IMR-90 (cell line): ENCODE results near the gene ARL14EPL. TPM values are rescaled to one million over a fixed set of nuclear protein-coding genes. Genes with fewer than 3 reads are reported as not detected.

Source experiments
- ATAC-seq: fragments of 200-7000 bp; cut with Tn5 transposase; 2 replicates; pipeline ENCODE4 v1.9.1; 2020; ENCODE audit warnings: low read depth, mild to moderate bottlenecking, moderate library complexity
- BruUV-seq: library from RNA; stranded (reverse); fragments of 400-500 nt; replicated peaks from 2 replicates; lab custom pipeline; 2021; lab: Mats Ljungman, UMichigan
- CTCF ChIA-PET: fragments of 300-600 bp; formaldehyde crosslinking; extraction: SDS; loops from one replicate; lab custom pipeline; 2021; ENCODE audit warnings: antibody characterized with exemption; lab: Yijun Ruan, JAX
- POLR2A ChIA-PET: fragments of 300-600 bp; sonication (Branson Sonifier 250); formaldehyde crosslinking; loops from one replicate; lab custom pipeline; 2022; ENCODE audit warnings: antibody characterized with exemption; ENCODE audit not compliant: unreplicated experiment; lab: Charles Lee
- DNase-seq: peaks from one replicate; pipeline ENCODE4 v3.0.0; 2013
- H2AFZ ChIP-seq: replicated peaks from 2 replicates; pipeline ENCODE3; 2013; ENCODE audit warnings: low read length, mild to moderate bottlenecking; ENCODE audit not compliant: poor library complexity
- H2AK5ac ChIP-seq: 2 replicates; pipeline ENCODE4 v1.6.1; 2013; ENCODE audit warnings: low read depth, low read length, inconsistent platforms
- H2AK9ac ChIP-seq: replicated peaks from 2 replicates; pipeline ENCODE3; 2013; ENCODE audit warnings: mild to moderate bottlenecking, low read depth, low read length, moderate library complexity; ENCODE audit not compliant: poor library complexity
- H2BK120ac ChIP-seq: 2 replicates; pipeline ENCODE4 v1.6.1; 2013; ENCODE audit warnings: low read depth, low read length, inconsistent platforms
- H2BK15ac ChIP-seq: 3 replicates; pipeline ENCODE4 v1.6.1; 2013; ENCODE audit warnings: low read depth, low read length, inconsistent platforms
- H2BK20ac ChIP-seq: 2 replicates; pipeline ENCODE4 v1.6.1; 2013; ENCODE audit warnings: low read depth, mild to moderate bottlenecking, inconsistent platforms, low read length, moderate library complexity
- H2BK5ac ChIP-seq: 2 replicates; pipeline ENCODE4 v1.6.1; 2013; ENCODE audit warnings: mild to moderate bottlenecking, low read depth, low read length, inconsistent platforms; ENCODE audit not compliant: poor library complexity, severe bottlenecking
- H3K14ac ChIP-seq: replicated peaks from 2 replicates; pipeline ENCODE4 v1.6.1; 2013; ENCODE audit warnings: low read depth, low read length, inconsistent platforms
- H3K18ac ChIP-seq: 2 replicates; pipeline ENCODE4 v1.6.1; 2013; ENCODE audit warnings: low read depth, low read length, control low read depth
- H3K23ac ChIP-seq: 2 replicates; pipeline ENCODE4 v1.6.1; 2013; ENCODE audit warnings: low read depth, low read length, inconsistent platforms
- H3K27ac ChIP-seq: 2 replicates; pipeline ENCODE4 v1.5.1; 2013; ENCODE audit warnings: mild to moderate bottlenecking, control low read depth, low read length; ENCODE audit not compliant: insufficient read depth
- H3K27me3 ChIP-seq: 2 replicates; pipeline ENCODE4 v1.6.1; 2013; ENCODE audit warnings: low read length; ENCODE audit not compliant: control insufficient read depth, insufficient read depth
- H3K36me3 ChIP-seq: 2 replicates; pipeline ENCODE4 v1.6.1; 2013; ENCODE audit warnings: low read length, mixed read lengths; ENCODE audit not compliant: control insufficient read depth, insufficient read depth
- H3K4ac ChIP-seq: 2 replicates; pipeline ENCODE4 v1.6.1; 2013; ENCODE audit warnings: low read depth, low read length, inconsistent platforms
- H3K4me1 ChIP-seq: 2 replicates; pipeline ENCODE4 v1.6.1; 2013; ENCODE audit warnings: low read length, mixed read lengths; ENCODE audit not compliant: control insufficient read depth, insufficient read depth
- H3K4me2 ChIP-seq: 2 replicates; pipeline ENCODE4 v1.6.1; 2013; ENCODE audit warnings: low read depth, mild to moderate bottlenecking, control low read depth, low read length, moderate library complexity
- H3K4me3 ChIP-seq: 2 replicates; pipeline ENCODE4 v1.5.1; 2013; ENCODE audit warnings: low read depth, mild to moderate bottlenecking, control low read depth, low read length, moderate library complexity; ENCODE audit not compliant: insufficient read depth
- H3K56ac ChIP-seq: 2 replicates; pipeline ENCODE4 v1.6.1; 2013; ENCODE audit warnings: low read length, inconsistent platforms; ENCODE audit not compliant: insufficient read depth; ENCODE audit errors: extremely low read depth
- H3K79me1 ChIP-seq, 2 experiments: 2 replicates each; pipeline ENCODE4 v1.6.1; 2013; ENCODE audit warnings: low read length in 2 of 2, inconsistent platforms in 1 of 2, low read depth in 1 of 2
- H3K9ac ChIP-seq: 2 replicates; pipeline ENCODE4 v1.6.1; 2013; ENCODE audit warnings: low read depth, low read length, control low read depth
- H3K9me1 ChIP-seq: 2 replicates; pipeline ENCODE4 v1.6.1; 2013; ENCODE audit warnings: low read length, inconsistent platforms; ENCODE audit not compliant: insufficient read depth
- H3K9me3 ChIP-seq: 2 replicates; pipeline ENCODE4 v1.6.1; 2013; ENCODE audit warnings: low read length; ENCODE audit not compliant: control insufficient read depth, insufficient read depth
- H4K20me1 ChIP-seq: 2 replicates; pipeline ENCODE4 v1.6.1; 2013; ENCODE audit warnings: low read length, inconsistent platforms; ENCODE audit not compliant: insufficient read depth
- H4K5ac ChIP-seq: 2 replicates; pipeline ENCODE4 v1.6.1; 2013; ENCODE audit warnings: mild to moderate bottlenecking, low read depth, low read length, control low read depth
- H4K8ac ChIP-seq, 2 experiments: 2 replicates each; pipeline ENCODE4 v1.6.1; 2013; ENCODE audit warnings: low read depth in 2 of 2, low read length in 2 of 2, control low read depth in 1 of 2, inconsistent platforms in 1 of 2
- H4K91ac ChIP-seq: 2 replicates; pipeline ENCODE4 v1.6.1; 2013; ENCODE audit warnings: low read depth, low read length, inconsistent platforms; ENCODE audit not compliant: insufficient read depth
- BHLHE40 ChIP-seq: fragments of 150-350 bp; IDR thresholded peaks from 2 replicates; pipeline ENCODE4 v1.6.1; 2016; ENCODE audit warnings: mild to moderate bottlenecking, low read depth, low read length
- CEBPB ChIP-seq: IDR thresholded peaks from 2 replicates; pipeline ENCODE4 v1.6.1; 2012; ENCODE audit warnings: low read depth, low read length, improper control_type of control experiment
- CHD1 ChIP-seq: IDR thresholded peaks from 2 replicates; pipeline ENCODE4 v1.6.1; 2012; ENCODE audit warnings: low read depth, low read length, improper control_type of control experiment
- ELK1 ChIP-seq: fragments of 150-350 bp; IDR thresholded peaks from 2 replicates; pipeline ENCODE4 v1.6.1; 2016; ENCODE audit warnings: low read depth, mild to moderate bottlenecking, low read length, moderate library complexity, borderline replicate concordance
- FOS ChIP-seq: fragments of 150-350 bp; IDR thresholded peaks from 2 replicates; pipeline ENCODE4 v1.6.1; 2016; ENCODE audit warnings: low read depth, low read length
- MAFK ChIP-seq: IDR thresholded peaks from 2 replicates; pipeline ENCODE4 v1.6.1; 2012; ENCODE audit warnings: low read depth, low read length, improper control_type of control experiment
- MXI1 ChIP-seq: IDR thresholded peaks from 2 replicates; pipeline ENCODE4 v1.6.1; 2012; ENCODE audit warnings: low read depth, mild to moderate bottlenecking, low read length, moderate library complexity, borderline replicate concordance
- NFE2L2 ChIP-seq: fragments of 150-350 bp; IDR thresholded peaks from 2 replicates; pipeline ENCODE4 v1.6.1; 2016; ENCODE audit warnings: low read depth, mild to moderate bottlenecking, low read length
- POLR2A ChIP-seq: IDR thresholded peaks from 2 replicates; pipeline ENCODE4 v1.6.1; 2012; ENCODE audit warnings: mild to moderate bottlenecking, low read depth, low read length
- RAD21 ChIP-seq: IDR thresholded peaks from 2 replicates; pipeline ENCODE4 v1.6.1; 2012; ENCODE audit warnings: low read length, improper control_type of control experiment
- RCOR1 ChIP-seq: IDR thresholded peaks from 2 replicates; pipeline ENCODE4 v1.6.1; 2012; ENCODE audit warnings: mild to moderate bottlenecking, low read length, improper control_type of control experiment; ENCODE audit not compliant: insufficient replicate concordance
- RFX5 ChIP-seq: IDR thresholded peaks from 2 replicates; pipeline ENCODE4 v1.8.0; 2012; ENCODE audit warnings: low read depth, mild to moderate bottlenecking, low read length, moderate library complexity
- USF2 ChIP-seq: fragments of 150-350 bp; IDR thresholded peaks from 2 replicates; pipeline ENCODE4 v1.6.1; 2017; ENCODE audit warnings: mild to moderate bottlenecking, antibody characterized with exemption, low read length, low read depth
- dilution Hi-C: fragments of 300-500 bp; cut with HindIII; formaldehyde crosslinking; loops from one replicate; pipeline ENCODE4 v1.14.3; 2018; ENCODE audit warnings: low sequenced_read_pairs; ENCODE audit not compliant: unreplicated experiment
- in situ Hi-C: fragments of 300-500 bp; cut with MboI; formaldehyde crosslinking; loops from 3 replicates; pipeline ENCODE4 v1.14.3; 2019; ENCODE audit warnings: low sequenced_read_pairs, inconsistent platforms, mixed read lengths
- intact Hi-C: fragments of 100-400 bp; cut with micrococcal nuclease; formaldehyde crosslinking; loops from 2 replicates; pipeline ENCODE4 v1.10.0; 2022
- polyA plus RNA-seq, 3 experiments: library from polyadenylated mRNA; depleted of rRNA; stranded (reverse); fragments of >200 nt; gene quantifications; 2 replicates each; pipeline ENCODE4 v1.2.3, GENCODE V29; 2012; ENCODE audit warnings: low replicate concordance in 1 of 3
- total RNA-seq: library from RNA; depleted of rRNA; stranded (reverse); fragments of >200 nt; gene quantifications from 2 replicates; pipeline ENCODE4 v1.2.3, GENCODE V29; 2012
- TF ChIP-seq, protein P1 (sequence below): conservative IDR thresholded peaks from 2 replicates; pipeline ENCODE4 v1.5.1; 2012; ENCODE audit warnings: mild to moderate bottlenecking, low read depth, low read length, improper control_type of control experiment

Gene ARL14EPL
- total and polyA plus RNA-seq, 2 of the 4 experiments (the other 2 are of a cell fraction) = not detected

DNA sequence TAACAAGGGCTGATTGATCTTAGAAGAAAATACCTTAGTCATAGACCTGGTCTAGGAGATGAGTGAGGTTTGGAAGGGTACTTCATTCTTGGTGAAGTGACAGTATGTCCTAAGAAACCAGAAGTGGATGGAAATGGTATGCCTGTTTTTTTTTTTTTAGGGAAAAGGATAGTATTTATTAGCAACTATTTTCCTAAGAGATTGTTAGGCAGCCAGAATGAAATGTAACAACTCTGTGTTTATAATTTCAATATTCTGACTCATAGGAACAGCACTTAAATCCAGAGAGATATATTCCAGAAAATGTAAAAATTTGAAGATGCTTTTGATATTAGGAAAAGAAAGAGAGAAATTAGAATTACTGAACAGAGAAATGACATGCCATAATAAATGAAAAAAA is 21.2 kb upstream of the ARL14EPL start:
- H3K9me3 ChIP-seq = no peaks in the 10 kb centered on the region
- no peaks in the 10 kb centered on the region for H3K79me1 ChIP-seq
- H4K8ac ChIP-seq = no peak overlapping the region
- in situ Hi-C loops (no loop called here), intact Hi-C loops (no loop called here), dilution Hi-C loops (no loop called here)
- H4K5ac ChIP-seq = no peak overlapping the region
- H3K36me3 ChIP-seq = no peaks in the 10 kb centered on the region
- H4K20me1 ChIP-seq = no peaks in the 10 kb centered on the region
- H2AFZ ChIP-seq = no peak overlapping the region
- no peak overlapping the region for H3K4ac ChIP-seq
- no peak overlapping the region for H3K4me3 ChIP-seq
- peaks cover 1% of the 10 kb centered on the region; the same call in 1 of the 2 replicates for H3K4me1 ChIP-seq
- no peak overlapping the region for H3K23ac ChIP-seq
- H2BK5ac ChIP-seq = no peak overlapping the region
- no peak overlapping the region for H3K27ac ChIP-seq
- TF ChIP-seq, protein P1, sequence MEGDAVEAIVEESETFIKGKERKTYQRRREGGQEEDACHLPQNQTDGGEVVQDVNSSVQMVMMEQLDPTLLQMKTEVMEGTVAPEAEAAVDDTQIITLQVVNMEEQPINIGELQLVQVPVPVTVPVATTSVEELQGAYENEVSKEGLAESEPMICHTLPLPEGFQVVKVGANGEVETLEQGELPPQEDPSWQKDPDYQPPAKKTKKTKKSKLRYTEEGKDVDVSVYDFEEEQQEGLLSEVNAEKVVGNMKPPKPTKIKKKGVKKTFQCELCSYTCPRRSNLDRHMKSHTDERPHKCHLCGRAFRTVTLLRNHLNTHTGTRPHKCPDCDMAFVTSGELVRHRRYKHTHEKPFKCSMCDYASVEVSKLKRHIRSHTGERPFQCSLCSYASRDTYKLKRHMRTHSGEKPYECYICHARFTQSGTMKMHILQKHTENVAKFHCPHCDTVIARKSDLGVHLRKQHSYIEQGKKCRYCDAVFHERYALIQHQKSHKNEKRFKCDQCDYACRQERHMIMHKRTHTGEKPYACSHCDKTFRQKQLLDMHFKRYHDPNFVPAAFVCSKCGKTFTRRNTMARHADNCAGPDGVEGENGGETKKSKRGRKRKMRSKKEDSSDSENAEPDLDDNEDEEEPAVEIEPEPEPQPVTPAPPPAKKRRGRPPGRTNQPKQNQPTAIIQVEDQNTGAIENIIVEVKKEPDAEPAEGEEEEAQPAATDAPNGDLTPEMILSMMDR = no peak
- no peak for TF ChIP-seq CHD1
- no peak for TF ChIP-seq USF2
- no peak for TF ChIP-seq NFE2L2
- TF ChIP-seq RFX5 = no peak
- TF ChIP-seq CEBPB = no peak
- no peak for TF ChIP-seq BHLHE40
- TF ChIP-seq FOS = no peak
- no peak for TF ChIP-seq RAD21
- no peak for TF ChIP-seq ELK1
- no peak for TF ChIP-seq MAFK
- no peak for TF ChIP-seq MXI1
- TF ChIP-seq POLR2A = no peak
- no peak for TF ChIP-seq RCOR1
- no peak overlapping the region for H2BK120ac ChIP-seq
- no peak overlapping the region for H2BK20ac ChIP-seq
- H2AK5ac ChIP-seq = no peak overlapping the region
- POLR2A ChIA-PET = no interaction called here
- no peak overlapping the region for H3K56ac ChIP-seq
- no TSS peak for BruUV-seq
- DNase-seq (peak; percentile 67), ATAC-seq (peak; percentile 54)
- CTCF ChIA-PET = interaction anchor here (0.6 kb wide), 1 partner anchor 63 kb away, joined by 4 read pairs; no protein-coding TSS in a partner anchor
- no peaks in the 10 kb centered on the region for H3K9me1 ChIP-seq
- H3K18ac ChIP-seq = no peak overlapping the region
- H4K91ac ChIP-seq = no peak overlapping the region
- no peak overlapping the region for H3K14ac ChIP-seq
- no peak overlapping the region; the same call in 1 of the 2 replicates for H3K4me2 ChIP-seq
- H3K9ac ChIP-seq = no peak overlapping the region
- no peaks in the 10 kb centered on the region for H3K27me3 ChIP-seq
- H2AK9ac ChIP-seq = no peak overlapping the region
- H2BK15ac ChIP-seq = no peak overlapping the region
